Lower leg skin (tissue), 4 donors: ENCODE data around the gene MIPEP. TPM values are rescaled to one million over a fixed set of nuclear protein-coding genes. Genes with fewer than 3 reads are reported as not detected.

Experiments
- DNase-seq, 2 donors: peaks; one replicate each; pipeline ENCODE4 v3.0.0-alpha.2; 2019; ENCODE audit warnings: low spot score in 2 of 2
- H3K4me3 ChIP-seq: fragments of 200-600 bp; sonication (generic); 2 replicates; pipeline ENCODE4 v1.5.1; 2017; ENCODE audit warnings: mild to moderate bottlenecking, low read depth; ENCODE audit not compliant: poor library complexity, severe bottlenecking
- CTCF ChIP-seq, 3 donors: fragments of 450-650 bp; IDR thresholded peaks; one replicate each; pipeline ENCODE4 v1.5.1; 2016; ENCODE audit warnings: antibody characterized with exemption in 3 of 3, mild to moderate bottlenecking in 3 of 3, moderate library complexity in 2 of 3
- POLR2A ChIP-seq, 2 donors: fragments of 450-650 bp; IDR thresholded peaks; one replicate each; pipeline ENCODE4 v1.6.1; 2016 to 2017; ENCODE audit warnings: antibody characterized with exemption in 2 of 2, mild to moderate bottlenecking in 1 of 2, moderate library complexity in 1 of 2
- WGBS, 2 donors: methylation state at CpG; one replicate each; pipeline ENCODE4 v1.1.5; 2018; 5-methylcytosine and 5-hydroxymethylcytosine counted together
- intact Hi-C: fragments of 100-400 bp; cut with DNase I; formaldehyde crosslinking; loops from one replicate; pipeline ENCODE4 v1.15.0; 2023; ENCODE audit warnings: low total_unique reads
- total RNA-seq, 4 donors: library from RNA; depleted of rRNA; stranded (reverse); fragments of >200 nt; gene quantifications; one replicate each; pipeline ENCODE4 v1.1.0, GENCODE V29; 2016

Gene MIPEP
- total RNA-seq, 4 donors from 2014 or later = 22.8 to 50.4 (median 32.5) TPM

DNA sequence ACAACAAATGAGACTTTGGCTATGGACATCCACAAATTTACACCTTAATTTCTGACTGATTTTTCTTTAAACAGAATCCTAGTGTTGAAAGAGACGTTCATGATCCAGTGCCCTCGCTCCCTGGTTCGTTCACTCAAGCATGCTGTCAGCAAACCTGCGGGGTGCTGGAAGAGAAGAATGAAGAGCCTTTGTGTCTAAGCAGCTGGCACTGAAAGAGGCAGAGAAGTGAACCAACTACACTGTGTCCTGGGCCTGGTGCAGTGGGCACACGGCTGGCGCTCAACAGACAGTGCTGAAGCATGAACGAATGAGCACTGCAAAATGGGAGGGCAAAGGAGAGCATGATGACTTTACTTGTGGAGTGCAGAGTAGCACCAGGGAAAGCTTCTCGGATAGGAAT is 46.8 kb downstream of the MIPEP start:
- intact Hi-C loops = no loop called here
- no peak for DNase-seq
- TF ChIP-seq CTCF (IDR thresholded peaks at IDR 0.05) (no peak), POLR2A (IDR thresholded peaks at IDR 0.05) (no peak)
- WGBS, 2 donors = 94 to 96% methylated on average over 8 of the region's 8 CpGs
- H3K4me3 ChIP-seq = no peak overlapping the region

GRCh38 chr13:23833733-23834611 is 55.2 kb downstream of the MIPEP start:
- WGBS, 2 donors = 59 to 69% methylated on average over 36 of the region's 36 CpGs
- DNase-seq = peak in 1 of 2 donors; percentile 42
- intact Hi-C loops = no loop called here
- H3K4me3 ChIP-seq = no peak overlapping the region
- TF ChIP-seq CTCF (IDR thresholded peaks at IDR 0.05) = no peak
- TF ChIP-seq POLR2A (IDR thresholded peaks at IDR 0.05) = no peak

GRCh38 chr13:23828866-23829265 is 60.3 kb downstream of the MIPEP start:
- intact Hi-C loops = no loop called here
- WGBS, 2 donors = 72 to 81% methylated on average over 4 of the region's 4 CpGs
- TF ChIP-seq POLR2A (IDR thresholded peaks at IDR 0.05) (no peak), CTCF (IDR thresholded peaks at IDR 0.05) (no peak)

GRCh38 chr13:23828086-23828485 is 61.1 kb downstream of the MIPEP start:
- intact Hi-C loops = no loop called here
- no peak overlapping the region for H3K4me3 ChIP-seq

More at GRCh38 chr13:23828866-23829265, 60.3 kb downstream of the MIPEP start:
- H3K4me3 ChIP-seq = no peak overlapping the region
- no peak for DNase-seq

GRCh38 chr13:23825179-23825578 is 64.0 kb downstream of the MIPEP start:
- 49 to 50% methylated on average over 2 of the region's 2 CpGs for WGBS, 2 donors
- no peak overlapping the region for H3K4me3 ChIP-seq
- intact Hi-C loops = no loop called here
- TF ChIP-seq POLR2A (IDR thresholded peaks at IDR 0.05) (no peak), CTCF (IDR thresholded peaks at IDR 0.05) (no peak)
- no peak for DNase-seq

More at GRCh38 chr13:23828086-23828485, 61.1 kb downstream of the MIPEP start:
- TF ChIP-seq CTCF (IDR thresholded peaks at IDR 0.05) = no peak
- no peak for TF ChIP-seq POLR2A (IDR thresholded peaks at IDR 0.05)
- 93% methylated on average over 4 of the region's 4 CpGs for WGBS, 2 donors
- no peak for DNase-seq
